ENCODE measurements around the gene LIPC.

LIPC gene

DNA sequence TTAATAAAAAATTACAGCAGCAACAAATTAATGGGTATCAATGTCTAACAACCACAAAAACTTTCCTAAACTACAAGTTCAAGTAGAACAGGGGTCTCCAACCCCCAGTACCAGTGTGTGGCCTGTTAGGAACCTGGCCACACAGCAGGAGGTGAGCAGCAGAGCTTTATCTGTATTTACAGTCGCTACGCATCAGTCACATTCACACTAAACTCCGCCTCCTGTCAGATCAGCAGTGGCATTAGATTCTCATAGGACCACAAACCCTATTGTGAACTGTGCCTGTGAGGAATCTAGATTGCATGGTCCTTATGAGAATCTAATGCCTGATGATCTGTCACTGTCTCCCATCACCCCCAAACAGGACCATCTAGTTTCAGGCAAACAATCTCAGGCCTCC, 18.5 kb upstream of the LIPC start:
- TF ChIP-seq, protein P1, sequence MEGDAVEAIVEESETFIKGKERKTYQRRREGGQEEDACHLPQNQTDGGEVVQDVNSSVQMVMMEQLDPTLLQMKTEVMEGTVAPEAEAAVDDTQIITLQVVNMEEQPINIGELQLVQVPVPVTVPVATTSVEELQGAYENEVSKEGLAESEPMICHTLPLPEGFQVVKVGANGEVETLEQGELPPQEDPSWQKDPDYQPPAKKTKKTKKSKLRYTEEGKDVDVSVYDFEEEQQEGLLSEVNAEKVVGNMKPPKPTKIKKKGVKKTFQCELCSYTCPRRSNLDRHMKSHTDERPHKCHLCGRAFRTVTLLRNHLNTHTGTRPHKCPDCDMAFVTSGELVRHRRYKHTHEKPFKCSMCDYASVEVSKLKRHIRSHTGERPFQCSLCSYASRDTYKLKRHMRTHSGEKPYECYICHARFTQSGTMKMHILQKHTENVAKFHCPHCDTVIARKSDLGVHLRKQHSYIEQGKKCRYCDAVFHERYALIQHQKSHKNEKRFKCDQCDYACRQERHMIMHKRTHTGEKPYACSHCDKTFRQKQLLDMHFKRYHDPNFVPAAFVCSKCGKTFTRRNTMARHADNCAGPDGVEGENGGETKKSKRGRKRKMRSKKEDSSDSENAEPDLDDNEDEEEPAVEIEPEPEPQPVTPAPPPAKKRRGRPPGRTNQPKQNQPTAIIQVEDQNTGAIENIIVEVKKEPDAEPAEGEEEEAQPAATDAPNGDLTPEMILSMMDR (IDR thresholded peaks at IDR 0.05; ENCODE audit: low read depth, low read length): no peak
- no peak for DNase-seq (ENCODE audit: extremely low read depth, low read depth)

DNA sequence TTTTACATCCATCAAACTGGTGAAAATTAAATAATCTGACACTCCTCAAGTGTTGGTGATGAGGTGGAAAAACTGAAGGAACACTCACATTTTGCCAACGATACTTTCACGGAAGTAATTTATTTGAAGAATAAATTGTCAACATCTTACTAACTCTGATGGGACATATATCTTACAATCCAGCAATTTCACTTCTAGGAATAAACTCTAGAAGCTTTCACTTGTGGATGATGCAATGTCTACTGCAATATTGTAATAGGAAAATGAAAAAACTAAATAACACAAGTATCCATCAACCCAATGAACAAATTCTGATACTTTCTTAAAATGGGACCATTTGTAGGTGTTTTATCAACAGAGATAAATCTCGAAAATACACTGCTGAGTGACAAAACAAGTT, 16.2 kb upstream of the LIPC start:
- no peak for DNase-seq (ENCODE audit: extremely low read depth, low read depth)
- TF ChIP-seq, protein P1 (IDR thresholded peaks at IDR 0.05; ENCODE audit: low read depth, low read length): no peak

DNA sequence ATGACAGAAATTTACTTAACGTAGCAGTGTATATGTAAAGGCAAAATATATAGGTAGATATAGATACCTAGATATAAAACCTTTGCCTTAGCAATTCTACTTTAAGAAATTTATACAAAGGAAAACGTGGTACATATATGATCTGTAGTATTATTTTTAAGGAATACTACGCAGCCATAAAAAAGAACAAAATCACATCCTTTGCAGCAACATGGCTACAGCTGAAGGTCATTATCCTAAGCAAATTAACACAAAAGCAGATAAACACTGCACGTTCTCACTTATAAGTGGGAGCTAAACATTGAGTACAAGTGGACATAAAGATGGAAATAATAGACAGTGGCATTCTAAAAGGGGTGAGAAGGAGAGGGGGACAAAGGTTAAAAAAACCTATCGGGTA, 14.8 kb upstream of the LIPC start:
- TF ChIP-seq, protein P1 (IDR thresholded peaks at IDR 0.05; ENCODE audit: low read depth, low read length): no peak
- no peak for DNase-seq (ENCODE audit: extremely low read depth, low read depth)

DNA sequence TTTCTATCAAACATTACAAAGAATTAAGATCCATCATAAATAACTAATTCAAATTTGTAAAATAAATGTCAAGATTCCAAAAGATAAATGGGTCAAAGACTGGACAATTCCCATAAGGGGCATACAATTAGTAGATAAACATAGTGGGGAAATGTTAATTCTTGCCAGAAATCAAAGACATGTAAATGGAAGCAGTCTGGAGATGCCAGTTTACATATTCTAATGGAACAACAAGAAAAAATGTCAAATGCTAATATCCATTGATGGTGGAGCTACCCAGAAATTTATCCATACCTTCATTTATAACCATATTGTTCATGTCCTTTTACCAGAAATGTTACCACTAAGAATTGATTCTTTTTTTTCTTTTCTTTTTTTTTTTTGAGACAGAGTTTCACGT, 13.7 kb upstream of the LIPC start:
- TF ChIP-seq, protein P1 (IDR thresholded peaks at IDR 0.05; ENCODE audit: low read depth, low read length): no peak

DNA sequence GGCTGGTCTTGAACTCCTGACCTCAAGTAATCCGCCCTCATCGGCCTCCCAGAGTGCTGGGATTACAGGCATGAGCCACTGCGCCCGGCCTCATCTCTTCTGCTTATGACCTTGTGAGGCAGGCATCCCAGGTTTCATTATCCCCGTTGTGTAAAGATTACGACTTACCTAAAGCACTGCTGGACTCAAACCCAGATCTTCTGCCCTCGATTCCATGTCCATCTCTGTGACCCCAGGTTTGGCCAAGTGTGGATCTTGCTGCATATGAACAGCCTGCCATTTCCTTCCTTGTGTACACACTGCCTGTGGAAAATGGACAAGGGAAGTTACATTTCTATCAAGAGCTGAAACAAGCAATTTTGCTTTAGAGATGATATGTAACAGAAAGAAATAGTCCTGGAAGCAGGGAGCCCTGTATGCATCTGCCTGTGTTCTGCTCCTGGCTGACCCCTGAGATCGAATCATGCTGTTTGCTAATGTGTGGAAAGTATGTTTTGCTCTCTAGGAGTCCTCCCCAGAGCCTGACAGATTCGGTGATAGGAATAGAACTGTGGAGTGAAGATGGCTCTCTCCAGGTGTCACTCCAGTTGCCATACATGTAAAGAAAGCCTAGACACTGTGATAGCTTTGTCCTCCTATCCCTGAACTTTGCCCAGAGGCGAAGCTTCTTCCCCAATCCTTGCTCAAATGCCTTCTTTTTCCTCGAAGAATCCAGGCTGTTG, 11.8 kb upstream of the LIPC start:
- TF ChIP-seq, protein P1 (IDR thresholded peaks at IDR 0.05; ENCODE audit: low read depth, low read length): no peak
- DNase-seq (ENCODE audit: extremely low read depth, low read depth): no peak

More for the DNA sequence above, 13.7 kb upstream of the LIPC start:
- no peak for DNase-seq (ENCODE audit: extremely low read depth, low read depth)

DNA sequence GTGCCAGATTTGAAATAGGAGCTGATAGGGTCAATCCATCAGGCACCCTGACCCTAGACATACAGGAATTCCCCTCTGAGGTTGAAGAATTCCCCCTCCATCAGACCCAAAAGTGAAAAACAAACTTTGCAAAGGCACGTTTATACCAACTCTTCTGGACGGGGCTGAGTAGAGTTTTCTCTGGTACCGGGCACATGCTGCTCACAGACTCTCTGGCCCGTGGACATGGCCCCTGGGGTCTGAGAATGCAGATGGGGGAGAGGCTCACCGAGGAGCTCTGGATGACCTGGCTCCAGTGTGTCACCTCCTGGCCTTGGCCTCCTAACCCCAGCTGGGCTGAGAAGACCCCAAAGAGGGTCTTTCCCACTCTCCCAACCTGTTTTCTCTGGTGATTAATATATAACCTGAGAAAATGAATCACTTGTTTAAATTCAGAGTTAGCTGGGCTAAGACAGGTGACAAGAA, 11.2 kb upstream of the LIPC start:
- DNase-seq (ENCODE audit: extremely low read depth, low read depth): no peak
- TF ChIP-seq, protein P1 (IDR thresholded peaks at IDR 0.05; ENCODE audit: low read depth, low read length): no peak

DNA sequence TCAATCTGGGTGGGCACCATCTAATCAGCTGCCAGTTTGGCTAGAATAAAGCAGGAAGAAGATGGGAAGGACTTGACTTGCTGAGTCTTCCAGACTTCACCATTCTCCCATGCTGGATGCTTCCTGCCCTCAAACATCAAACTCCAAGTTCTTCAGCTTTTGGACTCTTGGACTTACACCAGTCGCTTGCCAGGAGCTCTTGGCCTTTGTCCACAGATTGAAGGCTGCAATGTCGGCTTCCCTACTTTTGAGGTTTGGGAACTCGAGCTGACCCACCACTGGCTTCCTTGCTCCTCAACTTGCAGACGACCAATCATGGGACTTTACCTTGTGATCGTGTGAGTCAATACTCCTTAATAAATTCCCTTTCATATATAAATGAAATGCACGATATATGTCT, 8.6 kb upstream of the LIPC start:
- no peak for DNase-seq (ENCODE audit: extremely low read depth, low read depth)
- TF ChIP-seq, protein P1 (IDR thresholded peaks at IDR 0.05; ENCODE audit: low read depth, low read length): no peak
